HG02885 (cell line): Measurements from ENCODE around the gene ATP5ME.
"Not testable (repeated sequence)": the region's sequence is repeated elsewhere in the genome, so short reads cannot be mapped to it uniquely, and the experiment has no call there.

Experiments used
- ATAC-seq: cut with Tn5 transposase; IDR thresholded peaks from one replicate; pipeline ENCODE4 v1.9.1; 2021; ENCODE audit warnings: mild to moderate bottlenecking; ENCODE audit not compliant: unreplicated experiment, poor library complexity

The ATP5ME gene

DNA sequence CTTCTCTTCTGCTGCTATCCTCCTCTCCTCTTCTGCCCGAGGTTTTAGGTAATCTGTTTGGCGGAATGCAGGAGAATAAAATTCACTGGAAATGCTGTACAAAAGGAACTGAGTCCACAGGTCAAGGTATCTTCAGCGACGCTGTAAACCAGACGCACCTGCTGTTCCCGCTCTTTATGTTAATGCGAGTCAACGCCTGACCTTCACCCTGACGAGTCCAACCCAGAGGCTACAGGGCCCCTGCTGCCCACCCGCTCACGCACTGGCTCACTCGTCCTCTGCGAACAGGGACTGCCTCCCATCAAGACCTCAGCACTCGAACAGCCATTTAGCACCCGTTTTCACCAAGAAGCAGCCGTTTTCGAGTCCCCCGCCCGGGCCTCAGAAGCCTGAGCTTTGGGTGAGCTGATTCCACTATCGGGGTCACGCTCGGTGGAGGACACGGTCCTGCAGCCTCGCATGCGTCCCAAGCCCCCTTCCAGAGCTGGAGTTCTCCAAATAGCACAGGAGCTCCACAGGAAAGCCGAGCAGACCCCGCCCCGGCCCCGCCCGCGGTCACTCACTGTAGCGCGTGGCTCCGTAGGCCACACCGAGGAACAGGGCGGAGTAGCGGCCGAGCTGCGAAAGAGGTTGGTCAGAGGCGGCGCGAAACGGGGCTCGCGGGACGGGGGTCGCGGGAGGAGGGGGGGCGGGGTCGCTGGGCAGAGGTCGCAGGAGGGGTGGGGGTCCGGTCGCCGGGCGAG is 556 bp downstream of the ATP5ME start:
- no peak for ATAC-seq

DNA sequence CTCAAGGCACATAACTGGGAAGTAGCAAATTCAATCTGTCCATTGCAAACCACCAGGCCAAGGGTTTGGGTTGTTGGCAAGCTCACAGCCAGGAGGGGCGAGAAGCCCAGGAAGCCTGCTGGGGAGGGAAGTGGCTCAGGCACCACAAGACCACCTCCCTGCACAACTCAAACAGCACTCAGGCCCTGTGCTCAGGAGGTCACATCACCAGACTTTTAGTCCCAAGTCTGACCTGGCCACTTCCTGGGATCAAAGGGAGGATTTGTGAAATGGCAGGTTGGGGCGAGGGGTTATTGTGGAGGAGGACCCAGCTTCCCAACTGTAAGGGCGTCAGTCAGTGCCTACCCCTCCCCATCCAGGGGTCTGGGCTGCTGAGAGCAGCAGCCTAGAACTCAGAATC is 2.3 kb downstream of the ATP5ME start:
- no peak for ATAC-seq

DNA sequence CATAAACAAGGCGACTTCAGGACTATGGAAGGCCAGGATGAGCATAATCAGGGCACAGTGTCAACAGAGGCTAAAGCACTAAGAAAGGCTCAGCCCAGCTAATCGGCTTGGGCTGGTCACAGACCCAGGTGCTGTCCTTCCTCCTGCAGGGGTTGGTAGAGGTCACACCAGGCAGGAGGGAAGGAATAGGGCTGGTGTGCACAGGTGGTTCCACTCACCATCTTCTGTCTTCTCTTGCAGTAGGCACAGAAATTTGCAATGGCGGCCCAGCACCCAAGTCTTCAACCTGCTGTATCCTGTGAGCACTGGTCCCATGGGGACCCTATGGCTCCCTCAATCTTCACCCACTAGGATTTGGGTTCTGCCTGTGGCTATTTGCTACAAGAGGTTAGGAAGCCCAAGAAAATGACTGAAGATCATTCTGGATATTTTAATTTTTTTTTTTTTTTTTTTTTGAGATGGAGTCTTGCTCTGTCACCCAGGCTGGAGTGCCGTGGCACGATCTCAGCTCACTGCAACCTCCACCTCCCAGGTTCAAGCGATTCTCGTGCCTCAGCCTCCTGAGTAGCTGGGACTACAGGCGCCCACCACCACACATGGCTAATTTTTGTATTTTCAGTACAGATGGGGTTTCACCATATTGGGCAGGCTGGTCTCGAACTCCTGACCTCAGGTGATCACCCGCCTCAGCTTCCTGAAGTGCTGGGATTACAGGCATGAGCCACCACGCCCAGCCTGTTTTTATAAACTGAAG is 4.1 kb downstream of the ATP5ME start:
- not testable (repeated sequence) for ATAC-seq

DNA sequence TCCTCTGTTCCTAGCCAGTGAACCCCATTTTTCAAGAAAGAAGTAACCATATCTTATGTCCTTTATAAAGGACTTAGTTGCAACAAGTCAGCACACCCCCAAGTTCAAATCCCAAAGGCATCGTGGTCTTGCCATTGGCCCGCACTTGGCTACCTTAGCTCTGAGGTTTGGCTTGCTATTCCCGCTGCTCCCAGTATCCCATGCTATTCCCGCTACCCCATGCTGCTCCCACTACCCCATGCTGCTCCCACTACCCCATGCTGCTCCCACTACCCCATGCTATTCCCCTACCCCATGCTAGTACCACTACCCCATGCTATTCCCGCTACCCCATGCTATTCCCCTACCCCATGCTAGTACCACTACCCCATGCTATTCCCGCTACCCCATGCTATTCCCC is 5.9 kb downstream of the ATP5ME start:
- not testable (repeated sequence) for ATAC-seq

DNA sequence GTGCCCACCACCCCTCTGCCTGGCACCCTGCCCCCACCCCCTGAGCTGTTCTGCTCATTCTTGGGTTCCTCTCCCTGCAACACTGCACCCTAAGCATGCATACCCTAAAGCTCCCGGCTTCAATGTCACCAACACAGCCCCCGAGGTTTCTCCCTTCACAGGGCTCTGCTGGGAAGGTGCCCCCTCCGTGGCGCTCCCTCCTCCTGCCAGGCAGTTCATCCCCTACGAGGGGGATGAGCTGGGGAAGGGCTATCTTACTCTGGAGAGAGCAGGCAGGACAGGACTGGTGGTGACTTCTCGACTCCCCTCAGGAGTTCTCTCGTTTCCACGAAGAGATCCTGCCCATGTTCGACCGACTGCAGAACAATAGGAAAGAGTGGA is 6.5 kb downstream of the ATP5ME start:
- ATAC-seq = no peak

DNA sequence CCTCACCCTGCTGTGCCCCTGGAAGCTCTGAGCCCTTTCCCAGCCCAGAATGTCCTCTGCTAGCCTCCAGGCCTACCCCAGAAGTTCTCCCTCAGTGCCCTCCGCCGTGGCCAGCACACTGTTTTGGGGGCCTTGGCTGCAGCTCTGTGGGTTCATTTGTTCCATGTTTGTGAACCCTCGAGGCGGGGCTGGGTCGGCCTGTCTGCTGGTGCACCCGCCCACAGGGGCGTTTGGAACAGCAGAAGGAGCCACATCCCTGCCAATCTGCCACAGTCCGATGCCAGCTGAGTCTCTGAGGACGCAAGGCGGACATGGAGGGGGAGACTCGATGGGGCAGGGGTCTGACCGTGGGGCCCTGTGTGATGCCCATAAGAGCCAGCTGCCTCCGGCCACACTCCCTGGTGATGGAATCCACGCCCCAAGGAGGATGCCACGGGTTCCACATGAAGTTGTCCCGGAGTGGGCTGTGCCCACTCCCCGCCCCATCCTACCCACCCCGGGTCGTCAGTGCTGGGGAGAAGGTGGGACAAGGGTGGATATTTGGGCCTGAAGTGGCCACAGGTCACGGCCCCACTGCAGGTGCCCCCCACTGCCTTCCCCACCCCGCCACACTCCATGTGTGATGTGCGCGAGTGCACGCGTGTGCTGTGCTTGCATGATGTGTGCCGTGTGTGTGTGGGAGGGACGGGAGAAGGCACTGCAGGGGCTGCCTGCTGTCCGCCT is 7.1 kb downstream of the ATP5ME start:
- no peak for ATAC-seq

DNA sequence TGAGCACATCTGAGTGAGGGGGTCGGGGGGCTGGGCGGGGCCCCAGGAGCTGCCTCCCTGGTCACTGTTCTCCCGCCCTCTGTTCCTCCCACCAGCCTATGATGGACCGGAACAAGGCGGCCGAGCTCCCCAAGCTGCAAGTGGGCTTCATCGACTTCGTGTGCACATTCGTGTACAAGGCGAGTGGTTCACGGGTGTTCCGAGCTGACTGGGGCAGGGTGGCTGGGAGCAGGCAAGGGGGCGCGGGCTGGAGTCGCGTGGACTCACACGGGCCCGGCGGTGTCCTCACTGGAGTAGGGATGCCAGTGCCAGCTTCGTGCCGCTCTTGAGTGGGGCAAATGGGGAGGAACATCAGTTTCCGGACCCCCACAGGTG is 7.7 kb downstream of the ATP5ME start:
- no peak for ATAC-seq

DNA sequence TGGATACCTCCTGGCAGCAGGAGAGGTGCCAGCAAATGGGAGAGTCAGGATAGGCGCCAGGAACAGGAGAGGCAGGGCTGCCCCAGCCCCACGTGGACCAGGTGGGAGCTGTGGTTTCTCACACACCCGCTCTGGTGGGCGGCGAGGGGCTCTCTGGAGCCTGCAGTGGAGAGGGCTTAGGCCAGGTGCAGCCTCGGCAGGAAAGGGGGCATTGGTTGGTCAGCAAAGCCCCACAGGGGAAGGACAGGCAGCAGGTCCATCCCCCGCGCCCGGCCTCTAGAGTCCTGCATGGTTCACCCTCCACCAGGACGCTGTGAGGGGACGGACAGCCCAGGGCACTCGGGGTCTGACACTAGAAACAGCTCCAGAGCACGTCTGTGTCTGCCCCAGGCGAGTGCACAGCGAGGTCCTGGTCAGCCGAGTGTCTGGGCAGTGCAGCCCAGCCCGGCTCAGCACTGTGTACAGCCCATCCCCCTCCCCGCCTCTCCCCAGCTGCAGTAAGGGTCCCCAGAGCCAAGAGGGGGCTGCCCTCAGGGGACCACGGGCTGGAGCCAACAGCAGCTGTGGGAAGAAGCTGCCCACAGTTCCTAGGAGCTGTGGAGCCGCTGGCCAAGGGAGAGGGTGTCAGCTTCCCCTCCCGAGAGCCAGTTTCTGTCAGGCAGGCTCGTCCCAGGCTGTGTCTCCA is 8.2 kb downstream of the ATP5ME start:
- ATAC-seq = no peak

DNA sequence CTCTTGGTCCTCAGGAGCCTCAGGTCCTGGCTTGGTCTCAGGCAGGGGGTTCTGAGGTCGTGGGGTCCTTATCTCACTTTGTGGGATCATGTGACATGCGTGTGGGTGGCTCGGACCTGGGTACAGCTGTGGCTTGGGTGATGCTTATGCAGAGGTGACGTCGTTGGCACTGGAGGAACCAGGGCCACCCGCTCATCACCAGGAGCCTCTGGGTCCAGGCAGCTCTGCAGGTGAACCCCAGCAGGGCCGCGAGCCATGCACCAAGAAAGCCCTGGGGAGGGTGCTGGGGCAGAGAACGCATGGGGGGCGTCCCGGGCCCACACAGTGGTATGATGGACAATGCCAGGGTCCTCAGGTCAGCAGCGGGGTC is 8.7 kb downstream of the ATP5ME start:
- no peak for ATAC-seq

DNA sequence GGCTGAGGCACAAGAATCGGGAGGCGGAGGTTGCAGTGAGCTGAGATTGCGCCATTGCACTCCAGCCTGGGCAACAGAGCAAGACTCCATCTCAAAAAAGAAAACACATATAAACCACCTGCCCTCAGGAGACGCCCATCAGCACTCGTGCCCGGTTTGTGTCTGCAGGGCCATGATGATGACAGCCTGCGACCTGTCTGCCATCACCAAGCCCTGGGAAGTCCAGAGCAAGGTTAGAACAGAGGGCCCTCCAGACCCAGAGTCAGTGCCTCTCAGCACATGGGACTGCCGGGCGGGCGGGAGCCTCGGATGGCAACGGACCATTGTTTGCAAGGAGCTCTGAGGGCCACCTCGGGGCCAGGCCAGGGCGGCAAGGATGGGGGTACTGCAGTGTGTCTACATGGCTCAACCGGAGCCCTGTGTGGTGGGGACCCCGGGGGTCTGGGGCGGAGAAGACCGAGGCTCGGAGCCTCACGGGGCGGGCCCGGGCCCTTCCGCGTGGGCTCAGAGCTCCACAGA is 9.3 kb downstream of the ATP5ME start:
- ATAC-seq = no peak

DNA sequence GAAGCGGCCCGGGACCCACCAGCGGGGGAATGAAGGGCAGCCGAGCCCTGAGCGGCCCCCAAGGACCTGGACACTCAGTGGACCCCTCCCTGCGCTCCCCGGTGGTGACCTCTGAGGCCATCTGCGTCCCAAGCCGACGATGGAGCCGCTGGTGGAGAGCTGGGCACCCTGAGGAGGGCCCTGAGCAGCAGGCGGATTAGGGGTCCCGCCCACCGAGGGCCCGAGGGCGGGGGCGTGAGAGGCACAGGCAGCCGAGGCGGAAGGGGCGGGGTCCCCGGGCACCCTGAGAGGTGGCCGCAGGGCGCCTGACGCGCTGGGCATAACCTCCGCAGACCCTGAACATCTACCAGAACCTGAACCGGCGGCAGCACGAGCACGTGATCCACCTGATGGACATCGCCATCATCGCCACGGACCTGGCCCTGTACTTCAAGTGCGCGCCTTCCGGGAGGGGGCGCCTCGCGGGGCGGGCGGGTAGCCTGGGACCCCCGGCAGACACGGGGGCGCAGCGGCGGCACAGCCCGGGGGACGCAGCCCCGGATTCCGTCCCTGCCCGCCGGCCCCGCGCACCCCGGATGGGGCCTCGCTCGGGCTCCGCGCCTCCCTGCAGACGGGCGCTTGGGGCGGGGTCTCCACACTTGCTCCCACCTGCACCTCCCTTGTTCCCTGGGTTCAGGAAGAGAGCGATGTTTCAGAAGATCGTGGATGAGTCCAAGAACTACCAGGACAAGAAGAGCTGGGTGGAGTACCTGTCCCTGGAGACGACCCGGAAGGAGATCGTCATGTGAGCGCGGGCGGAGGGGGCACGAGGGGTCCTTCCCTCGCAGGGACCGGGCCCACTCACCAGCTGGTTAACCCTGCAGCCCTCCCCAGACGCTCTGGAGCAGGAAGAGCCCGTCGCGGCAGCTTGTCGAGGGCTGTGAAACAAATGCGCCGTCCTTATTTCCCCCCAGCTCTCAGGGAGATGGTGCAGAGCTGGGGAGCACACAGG is 10.3 kb downstream of the ATP5ME start:
- peak; percentile 53 for ATAC-seq

DNA sequence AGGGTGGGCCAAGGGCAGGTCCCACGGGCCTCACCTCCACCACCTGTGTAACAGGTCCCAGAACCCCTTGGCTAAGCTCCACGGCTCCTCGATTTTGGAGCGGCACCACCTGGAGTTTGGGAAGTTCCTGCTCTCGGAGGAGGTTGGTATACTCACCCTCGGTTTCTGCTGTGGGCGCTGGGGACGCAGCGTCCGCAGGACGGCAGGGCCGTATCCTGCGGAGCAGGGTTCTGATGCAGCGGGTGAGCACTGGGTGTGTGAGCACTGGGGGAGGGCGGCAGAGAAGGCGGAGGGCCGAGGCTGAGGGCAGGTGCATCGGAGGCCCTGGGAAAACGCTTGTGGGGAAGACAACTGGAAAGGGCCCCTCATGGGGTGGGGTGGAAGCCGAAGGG is 11.0 kb downstream of the ATP5ME start:
- ATAC-seq = no peak

DNA sequence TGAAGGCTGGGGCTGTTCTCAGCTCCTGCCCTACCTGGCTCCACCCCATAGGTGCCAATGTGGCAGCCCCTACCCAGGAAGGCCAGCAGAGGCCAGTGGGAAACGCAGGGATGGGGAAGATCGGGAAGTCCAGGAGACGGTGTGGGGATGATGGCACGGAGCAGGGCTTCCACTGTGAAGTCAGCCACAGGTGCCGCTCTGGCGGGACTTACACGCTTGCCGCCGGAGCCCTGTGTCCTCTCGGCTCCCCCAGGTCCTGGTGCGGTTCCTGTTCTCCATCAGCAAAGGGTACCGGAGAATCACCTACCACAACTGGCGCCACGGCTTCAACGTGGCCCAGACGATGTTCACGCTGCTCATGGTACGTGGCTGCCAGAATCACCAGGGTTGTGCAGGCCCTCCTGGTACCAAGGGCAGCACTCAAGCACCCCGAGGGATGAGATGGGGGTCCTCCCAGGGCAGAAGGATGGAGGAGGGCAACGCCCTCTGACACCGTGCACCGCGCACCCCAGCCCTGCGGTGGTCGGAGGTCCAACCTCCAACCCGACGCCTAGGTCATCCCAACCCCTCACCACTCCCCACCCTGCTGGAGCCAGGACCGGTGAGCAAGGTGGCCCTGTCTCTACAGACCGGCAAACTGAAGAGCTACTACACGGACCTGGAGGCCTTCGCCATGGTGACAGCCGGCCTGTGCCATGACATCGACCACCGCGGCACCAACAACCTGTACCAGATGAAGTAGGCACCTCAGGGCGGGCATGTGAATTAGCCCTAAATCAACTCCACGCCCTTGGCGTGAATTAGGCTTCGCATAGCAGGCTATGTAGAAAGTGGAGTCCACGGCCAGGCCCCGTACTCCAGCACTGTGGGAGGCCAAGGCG is 12.0 kb downstream of the ATP5ME start:
- ATAC-seq = no peak

DNA sequence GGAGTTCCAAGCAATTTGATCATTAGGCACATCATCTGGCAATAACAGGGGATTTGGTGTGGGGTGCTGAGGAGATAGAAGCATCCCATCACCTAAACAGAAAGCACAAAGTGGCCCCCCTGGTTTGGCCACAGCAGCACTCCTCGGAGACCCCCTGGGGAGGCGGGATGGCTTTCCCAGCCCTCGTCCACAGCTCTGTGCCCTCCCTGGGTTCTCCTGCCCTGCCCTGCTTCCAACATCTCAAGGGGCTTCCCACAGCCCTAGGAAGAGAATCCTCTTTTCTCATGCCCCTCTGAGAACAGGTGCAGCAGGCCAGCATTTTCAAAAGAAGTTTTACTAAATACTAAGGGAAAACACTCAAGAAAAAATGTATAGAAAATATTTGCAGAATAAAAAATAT is 12.8 kb downstream of the ATP5ME start:
- ATAC-seq = no peak

DNA sequence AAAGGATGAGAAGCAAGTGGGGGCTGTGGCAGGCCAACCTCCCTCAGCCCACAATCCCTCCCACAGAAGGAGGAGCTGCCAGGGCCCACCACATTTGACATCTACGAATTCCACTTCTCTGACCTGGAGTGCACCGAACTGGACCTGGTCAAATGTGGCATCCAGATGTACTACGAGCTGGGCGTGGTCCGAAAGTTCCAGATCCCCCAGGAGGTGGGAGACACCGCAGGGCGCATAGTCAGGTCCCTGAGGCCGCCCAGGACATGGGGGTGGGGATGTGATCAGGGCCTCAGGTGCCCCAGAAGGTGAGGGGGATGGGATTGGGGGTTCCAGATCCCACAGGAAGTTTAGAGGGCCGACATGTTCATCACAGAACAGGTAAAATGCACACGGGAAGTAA is 13.7 kb downstream of the ATP5ME start:
- ATAC-seq = no peak

DNA sequence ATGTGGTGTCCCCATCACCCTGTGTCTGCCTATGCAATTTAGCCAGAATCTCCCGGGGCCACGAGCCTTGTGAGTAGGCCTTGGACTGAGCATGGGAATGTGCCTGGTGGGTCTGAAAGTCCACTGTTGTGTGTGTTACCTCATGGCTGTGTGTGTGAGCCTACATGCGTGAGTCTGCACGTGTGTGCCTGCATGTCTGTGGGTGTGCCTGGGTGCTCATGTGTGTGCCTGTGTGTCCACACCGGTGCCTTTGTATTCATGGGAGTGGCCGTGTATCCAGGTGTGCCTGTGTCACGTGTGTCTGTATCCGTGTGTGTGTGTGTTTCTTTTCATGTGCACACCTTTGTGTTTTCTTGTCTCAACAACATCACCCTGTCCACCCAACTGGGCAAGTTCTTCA is 14.2 kb downstream of the ATP5ME start:
- no peak for ATAC-seq

DNA sequence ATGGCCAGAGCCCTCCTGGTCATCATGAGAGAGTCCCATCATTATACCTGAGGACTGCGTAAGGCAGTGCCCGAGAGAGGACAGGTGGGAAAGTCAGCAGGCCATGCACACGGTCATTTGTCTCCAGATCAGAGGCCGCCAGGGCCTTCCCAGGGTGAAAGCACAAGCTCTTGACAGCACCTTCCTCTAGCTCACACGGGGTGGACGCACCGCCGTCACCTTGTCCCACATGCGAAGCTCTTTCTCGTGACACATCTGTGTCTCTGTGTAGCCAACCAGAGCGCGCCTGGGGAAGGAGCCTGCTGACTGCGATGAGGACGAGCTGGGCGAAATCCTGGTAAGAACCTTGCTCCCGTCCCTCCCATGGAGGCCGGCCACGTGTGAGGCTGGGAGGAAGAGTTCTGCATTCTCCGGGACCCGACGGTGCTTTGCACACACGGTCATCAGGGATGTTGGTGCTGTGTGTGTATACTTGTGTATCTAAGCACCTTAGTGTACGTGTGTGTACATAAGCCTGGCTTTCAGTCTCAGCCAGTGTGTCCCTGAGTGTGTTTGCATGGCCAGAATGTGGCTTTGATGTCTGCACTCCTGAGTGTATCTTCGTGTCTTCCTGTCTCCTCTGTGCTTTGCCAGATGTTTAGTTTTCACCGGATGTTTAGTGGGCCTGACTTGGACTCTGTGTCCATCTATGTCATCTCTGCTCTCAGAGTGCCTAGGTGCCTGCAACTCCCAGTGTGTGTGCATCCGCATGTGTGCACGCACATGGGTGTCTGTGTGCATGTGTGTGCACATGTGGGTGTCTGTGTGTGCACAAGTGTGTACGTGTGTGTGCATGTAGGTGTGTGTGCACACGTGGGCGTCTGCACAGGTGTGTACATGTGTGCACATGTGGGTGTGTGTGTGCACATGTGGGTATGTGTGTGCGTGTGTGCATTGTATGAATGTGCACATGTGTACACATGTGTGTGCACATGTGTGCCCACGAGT is 15.1 kb downstream of the ATP5ME start:
- no peak for ATAC-seq
